Adipocyte (in vitro differentiated cells): ENCODE results near the gene PDE9A.

Source experiments
- DNase-seq: peaks from one replicate; pipeline ENCODE4 v3.0.0-alpha.2; 2015; ENCODE audit warnings: low read depth
- H3K27me3 ChIP-seq: replicated peaks from 2 replicates; pipeline ENCODE4 v1.7.0; 2013; ENCODE audit warnings: mild to moderate bottlenecking, low read length, moderate library complexity; ENCODE audit not compliant: control insufficient read depth, insufficient read depth
- H3K36me3 ChIP-seq: 2 replicates; pipeline ENCODE4 v1.7.0; 2013; ENCODE audit warnings: low read length, mild to moderate bottlenecking, moderate library complexity; ENCODE audit not compliant: control insufficient read depth, insufficient read depth, severe bottlenecking
- H3K4me1 ChIP-seq: 2 replicates; pipeline ENCODE4 v1.7.0; 2013; ENCODE audit warnings: mild to moderate bottlenecking, low read length, moderate library complexity; ENCODE audit not compliant: control insufficient read depth, insufficient read depth
- H3K4me3 ChIP-seq: 2 replicates; pipeline ENCODE4 v1.7.0; 2013; ENCODE audit warnings: mild to moderate bottlenecking, low read length, moderate library complexity
- H3K9ac ChIP-seq: 2 replicates; pipeline ENCODE4 v1.7.0; 2013; ENCODE audit warnings: mild to moderate bottlenecking, low read length, moderate library complexity
- H3K9me3 ChIP-seq: 2 replicates; pipeline ENCODE4 v1.7.0; 2013; ENCODE audit warnings: mild to moderate bottlenecking, low read length, moderate library complexity; ENCODE audit not compliant: control insufficient read depth

PDE9A gene

DNA sequence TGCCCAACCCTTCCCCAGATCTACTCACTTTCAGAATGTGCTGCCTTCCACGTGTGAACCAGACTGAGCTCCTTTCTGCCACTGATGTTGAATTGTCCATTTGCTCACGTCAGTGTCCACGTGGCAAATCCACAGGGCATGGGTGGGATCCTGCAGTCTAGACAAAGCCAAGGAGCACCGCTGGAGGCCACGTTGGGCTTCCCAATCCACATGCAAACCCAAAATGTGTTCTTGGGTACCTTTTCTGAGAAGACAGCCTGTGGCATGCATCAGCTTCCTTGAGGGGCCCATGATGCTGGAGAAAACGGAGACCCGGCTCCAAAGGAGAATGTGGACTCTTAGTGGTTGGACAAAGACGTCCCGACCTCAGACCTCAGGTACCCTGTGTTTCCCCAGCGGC lies 87.6 kb downstream of the PDE9A start:
- H3K4me3 ChIP-seq, result no peak overlapping the region
- H3K36me3 ChIP-seq, result no peaks in the 10 kb centered on the region
- H3K27me3 ChIP-seq, result peaks cover 5% of the 10 kb centered on the region
- DNase-seq, result no peak
- H3K9me3 ChIP-seq, result no peaks in the 10 kb centered on the region
- H3K9ac ChIP-seq, result no peak overlapping the region
- H3K4me1 ChIP-seq, result peaks cover 27% of the 10 kb centered on the region

DNA sequence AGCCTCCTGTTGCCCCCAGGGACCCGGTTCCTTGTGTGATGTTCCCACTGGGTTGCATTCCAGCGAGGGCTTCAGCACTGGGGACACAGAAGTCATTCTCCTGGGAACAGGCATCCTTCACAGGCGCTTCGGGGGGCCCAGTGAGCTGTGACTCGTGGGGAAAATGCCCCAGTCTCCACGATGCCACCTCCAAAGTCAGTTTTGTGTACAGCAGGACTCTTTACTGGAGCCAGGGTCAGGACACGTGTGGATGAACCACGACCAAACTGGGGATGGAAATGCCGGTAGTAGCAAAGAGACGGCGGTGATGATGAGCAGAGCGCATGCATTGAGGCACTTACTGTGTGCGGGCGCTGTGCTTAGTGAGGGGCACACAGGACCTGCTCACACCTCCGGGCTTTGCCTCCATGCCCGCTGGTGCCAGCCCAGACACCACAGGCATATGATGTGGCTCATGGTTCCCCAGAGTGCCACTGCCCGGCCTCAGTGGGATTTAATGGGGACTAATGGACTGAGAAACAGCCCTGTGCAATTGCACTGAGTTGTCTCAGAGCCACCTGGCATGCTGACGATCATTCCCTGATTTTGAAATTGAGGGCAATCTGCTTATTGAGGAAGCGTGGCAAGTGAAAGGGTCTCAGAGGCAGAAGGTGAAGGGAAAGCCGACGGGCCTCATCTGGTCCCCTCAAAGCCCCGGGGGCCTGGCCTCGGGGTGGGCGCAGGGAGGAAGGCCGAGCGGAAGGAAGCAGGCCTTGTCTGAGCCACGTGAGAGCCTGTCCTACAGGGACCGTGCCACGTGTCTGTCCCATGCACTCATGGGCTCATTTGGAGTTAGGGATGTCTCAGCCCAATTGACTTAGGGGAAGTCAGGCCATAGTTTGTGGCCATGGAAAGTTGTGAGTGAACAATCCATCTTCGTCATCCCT lies 91.4 kb downstream of the PDE9A start:
- Histone ChIP-seq H3K27me3 (peaks cover 8% of the 10 kb centered on the region), H3K9me3 (no peaks in the 10 kb centered on the region), H3K4me1 (peaks cover 9% of the 10 kb centered on the region), H3K36me3 (no peaks in the 10 kb centered on the region), H3K9ac (no peak overlapping the region), H3K4me3 (no peak overlapping the region)
- DNase-seq, result no peak

DNA sequence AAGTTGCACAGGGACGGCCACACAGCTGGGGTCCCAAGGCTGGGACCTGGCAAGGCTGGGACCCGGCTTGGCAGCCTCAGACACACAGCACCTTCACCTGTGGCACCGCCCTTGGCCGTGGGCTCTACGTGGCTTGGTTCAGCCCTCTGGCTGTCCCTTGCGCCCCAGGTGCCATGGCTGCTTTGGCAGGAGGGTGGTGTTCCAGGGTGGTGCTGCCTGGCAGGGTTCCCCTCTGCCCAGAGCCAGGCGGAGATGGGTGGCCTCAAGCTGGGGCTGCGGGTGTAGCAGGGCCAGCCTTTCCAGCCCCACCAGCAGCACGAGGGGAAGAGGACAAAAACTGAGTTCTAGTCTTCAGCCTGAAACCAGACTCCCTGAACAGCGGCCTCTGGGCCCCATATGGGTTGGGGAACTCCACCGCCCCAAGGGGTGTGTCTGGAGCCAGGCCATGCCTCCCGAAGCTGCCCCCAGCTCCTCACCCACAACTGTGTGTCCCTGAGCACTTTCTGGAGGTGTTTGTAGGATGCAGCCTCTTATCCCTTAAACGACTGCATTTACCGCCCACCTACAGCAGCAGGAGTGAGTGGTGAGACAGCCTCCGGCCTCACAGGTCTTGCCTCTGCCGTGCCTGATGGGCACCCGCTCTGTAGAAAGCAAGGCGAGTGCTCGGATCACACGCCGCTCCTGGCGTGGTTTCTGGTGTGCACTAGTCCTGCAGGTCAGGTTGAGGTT lies 92.3 kb downstream of the PDE9A start:
- Histone ChIP-seq H3K9ac (no peak overlapping the region), H3K36me3 (no peaks in the 10 kb centered on the region), H3K4me1 (peaks cover 9% of the 10 kb centered on the region), H3K4me3 (no peak overlapping the region), H3K27me3 (peaks cover 8% of the 10 kb centered on the region), H3K9me3 (no peaks in the 10 kb centered on the region)
- no peak for DNase-seq

DNA sequence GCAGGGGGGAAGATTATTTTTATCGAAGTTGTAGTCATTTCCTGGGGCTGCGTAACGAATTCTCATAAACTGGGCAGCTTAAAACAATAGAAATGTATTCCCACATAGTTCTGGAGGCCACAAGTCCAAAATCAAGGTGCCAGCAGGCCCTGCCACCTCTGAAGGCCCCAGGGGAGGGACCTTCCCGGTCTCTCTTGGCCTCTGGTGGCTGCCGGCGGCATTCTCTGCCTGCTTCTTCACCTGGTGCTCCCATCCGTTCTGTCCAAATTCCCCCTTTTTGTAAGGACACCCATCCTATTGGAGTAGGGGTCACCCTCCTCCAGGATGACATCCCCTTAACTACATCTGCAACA lies 92.8 kb downstream of the PDE9A start:
- Histone ChIP-seq H3K4me3 (no peak overlapping the region), H3K27me3 (peaks cover 8% of the 10 kb centered on the region), H3K36me3 (no peaks in the 10 kb centered on the region), H3K4me1 (peaks cover 9% of the 10 kb centered on the region), H3K9ac (no peak overlapping the region), H3K9me3 (no peaks in the 10 kb centered on the region)
- no peak for DNase-seq

DNA sequence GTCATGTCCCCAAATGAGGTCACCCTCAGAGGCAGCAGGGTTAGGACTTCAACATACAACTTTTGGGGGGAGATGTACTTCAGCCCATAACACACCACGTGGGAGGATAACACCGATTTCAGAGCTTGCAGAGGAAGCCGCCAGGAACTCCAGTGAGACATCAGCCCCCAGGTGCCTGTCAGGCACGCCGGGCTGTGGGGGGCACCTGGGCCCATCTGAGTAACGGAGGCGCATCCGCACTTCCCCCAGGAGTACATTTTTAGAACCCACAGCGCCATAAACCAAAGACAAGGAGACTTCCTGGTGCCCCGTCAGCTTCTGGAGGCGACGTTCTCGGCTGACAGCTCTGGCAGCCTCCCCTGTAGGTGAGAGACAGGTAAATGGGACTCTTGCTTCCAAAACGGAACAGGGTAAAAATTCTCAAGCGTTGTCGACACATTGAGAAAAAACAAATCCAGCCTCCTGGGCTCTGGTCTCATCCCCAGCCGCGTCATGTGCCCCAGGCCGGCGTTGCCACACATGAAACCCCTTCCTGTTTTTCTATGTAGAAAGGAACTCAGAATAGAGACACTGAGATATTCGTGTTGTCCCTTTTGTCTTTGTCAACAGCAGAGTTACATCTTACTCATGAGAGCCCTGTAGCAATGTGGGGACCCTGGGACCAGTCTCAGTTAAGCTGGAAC lies 93.3 kb downstream of the PDE9A start:
- peaks cover 5% of the 10 kb centered on the region for H3K4me1 ChIP-seq
- no peak for DNase-seq
- no peaks in the 10 kb centered on the region for H3K9me3 ChIP-seq
- H3K9ac ChIP-seq, result no peak overlapping the region
- H3K27me3 ChIP-seq, result peaks cover 8% of the 10 kb centered on the region
- H3K36me3 ChIP-seq, result no peaks in the 10 kb centered on the region
- H3K4me3 ChIP-seq, result no peak overlapping the region

DNA sequence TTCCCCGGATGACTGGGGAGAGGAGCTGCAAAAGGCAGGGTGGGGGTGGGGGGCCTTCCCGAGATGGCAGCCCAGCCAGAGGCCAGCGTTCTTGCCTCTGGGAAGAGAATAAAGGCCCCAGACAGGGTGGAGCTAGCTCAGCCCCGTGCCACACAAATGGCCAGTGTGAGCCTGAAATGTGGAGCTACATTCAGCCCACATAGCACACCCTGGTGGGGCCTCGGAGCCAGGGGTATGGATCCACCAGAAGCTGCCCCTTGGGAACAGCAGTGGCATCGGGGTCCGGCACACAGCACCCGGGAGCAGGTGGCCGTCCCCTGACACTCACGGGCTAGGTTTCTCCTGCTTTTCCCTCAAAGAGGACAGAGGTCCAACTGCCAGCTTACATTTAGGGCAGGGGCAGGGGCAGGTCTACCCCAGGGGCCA lies 93.9 kb downstream of the PDE9A start:
- Histone ChIP-seq H3K36me3 (no peaks in the 10 kb centered on the region), H3K9ac (no peak overlapping the region), H3K4me1 (no peaks in the 10 kb centered on the region), H3K9me3 (no peaks in the 10 kb centered on the region), H3K4me3 (no peak overlapping the region), H3K27me3 (peaks cover 8% of the 10 kb centered on the region)
- DNase-seq, result no peak

DNA sequence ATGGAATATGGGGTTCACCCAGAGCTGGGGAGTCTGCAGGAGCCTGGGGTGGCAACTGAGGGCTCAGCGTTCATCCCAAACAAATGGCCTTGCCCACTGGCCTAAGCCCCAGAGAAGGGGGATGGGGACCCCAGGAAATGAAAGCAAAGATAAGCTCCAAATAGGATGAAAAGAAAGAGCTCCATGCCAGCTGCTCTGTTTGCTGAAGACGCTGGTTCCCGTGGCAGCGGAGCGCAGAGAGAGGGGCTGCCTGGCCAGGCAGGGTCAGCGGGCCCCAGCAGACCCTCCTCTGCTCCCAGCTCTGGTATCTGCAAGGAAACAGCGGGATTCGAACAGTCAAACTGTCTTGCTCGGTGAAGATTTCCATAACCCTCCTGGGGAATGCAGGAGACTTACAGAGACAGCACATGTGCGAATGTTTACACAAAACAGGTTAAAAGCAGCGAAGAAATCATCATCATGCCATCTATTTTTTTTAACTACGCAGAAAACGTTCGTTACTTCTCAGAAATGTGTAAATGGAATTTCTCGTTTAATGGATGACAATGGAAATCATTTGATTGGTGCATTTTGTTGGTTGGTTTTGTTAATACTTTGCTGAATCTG lies 94.4 kb downstream of the PDE9A start:
- no peaks in the 10 kb centered on the region for H3K4me1 ChIP-seq
- H3K27me3 ChIP-seq, result peaks cover 6% of the 10 kb centered on the region
- DNase-seq, result no peak
- no peaks in the 10 kb centered on the region for H3K36me3 ChIP-seq
- H3K9me3 ChIP-seq, result no peaks in the 10 kb centered on the region
- no peak overlapping the region for H3K4me3 ChIP-seq
- H3K9ac ChIP-seq, result no peak overlapping the region

DNA sequence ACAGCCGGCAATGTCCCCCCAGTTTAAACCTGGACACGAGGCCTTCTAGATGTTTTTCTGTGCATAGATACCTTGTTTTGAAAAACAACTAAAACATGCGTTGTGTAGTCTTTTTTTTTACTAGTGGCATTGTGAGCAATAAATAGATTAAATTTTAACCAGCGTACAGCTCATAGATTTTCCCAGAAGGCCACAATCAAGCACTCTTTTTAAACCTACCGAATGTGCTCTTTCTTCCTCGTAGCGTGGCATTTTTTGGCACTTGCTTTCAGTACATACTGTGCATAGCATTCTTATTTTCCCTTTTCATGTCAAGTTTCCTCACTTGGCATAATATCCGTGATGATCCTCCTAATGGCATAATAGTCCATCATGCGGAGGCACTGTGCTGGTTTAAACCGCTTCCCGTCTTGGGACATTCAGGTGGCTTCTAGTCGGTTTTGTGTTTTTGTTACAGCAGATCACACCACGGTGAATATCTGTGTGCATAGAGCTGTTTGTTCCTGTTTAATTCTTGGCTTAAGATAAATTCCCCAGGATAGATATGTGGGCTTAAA lies 95.3 kb downstream of the PDE9A start:
- no peaks in the 10 kb centered on the region for H3K36me3 ChIP-seq
- H3K27me3 ChIP-seq, result peaks cover 4% of the 10 kb centered on the region
- no peaks in the 10 kb centered on the region for H3K9me3 ChIP-seq
- H3K4me1 ChIP-seq, result no peaks in the 10 kb centered on the region
- no peak overlapping the region for H3K9ac ChIP-seq
- no peak overlapping the region for H3K4me3 ChIP-seq
- no peak for DNase-seq

DNA sequence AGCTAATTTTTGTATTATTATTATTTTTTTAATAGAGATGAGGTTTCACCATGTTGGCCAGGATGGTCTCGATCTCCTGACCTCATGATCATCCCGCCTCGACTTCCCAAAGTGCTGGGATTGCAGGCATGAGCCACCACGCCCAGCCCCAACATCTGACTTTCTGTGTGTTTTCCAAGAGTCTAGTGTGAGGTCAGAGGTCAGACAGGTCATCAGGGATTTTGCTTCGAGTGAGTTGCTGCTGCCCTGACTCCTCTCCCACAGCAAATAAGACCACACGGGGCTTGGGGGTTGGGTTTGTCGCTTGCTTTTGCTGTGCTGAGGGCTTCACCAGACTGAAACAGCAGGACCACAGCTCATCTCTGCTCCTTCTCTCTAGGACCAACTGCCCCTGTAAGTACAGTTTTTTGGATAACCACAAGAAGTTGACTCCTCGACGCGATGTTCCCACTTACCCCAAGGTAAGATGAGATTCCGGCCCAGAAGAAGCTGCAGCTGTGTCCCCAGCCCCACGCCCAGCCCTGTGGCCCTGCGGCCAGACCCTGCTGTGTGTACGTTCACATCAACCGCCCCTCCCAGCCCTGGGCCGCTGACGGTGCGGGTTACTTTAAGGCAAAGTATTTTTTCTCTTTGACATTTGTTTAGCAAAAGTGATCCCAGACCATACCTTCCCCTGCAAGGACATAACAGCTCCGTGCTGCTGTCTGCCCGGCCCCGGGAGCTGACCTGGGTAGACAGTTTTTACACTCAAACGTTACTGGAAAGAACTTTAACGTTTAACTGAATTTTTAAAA lies 97.5 kb downstream of the PDE9A start:
- DNase-seq, result no peak
- Histone ChIP-seq H3K4me3 (no peak overlapping the region), H3K9ac (no peak overlapping the region), H3K27me3 (peaks cover 9% of the 10 kb centered on the region), H3K36me3 (no peaks in the 10 kb centered on the region), H3K4me1 (no peaks in the 10 kb centered on the region), H3K9me3 (no peaks in the 10 kb centered on the region)

DNA sequence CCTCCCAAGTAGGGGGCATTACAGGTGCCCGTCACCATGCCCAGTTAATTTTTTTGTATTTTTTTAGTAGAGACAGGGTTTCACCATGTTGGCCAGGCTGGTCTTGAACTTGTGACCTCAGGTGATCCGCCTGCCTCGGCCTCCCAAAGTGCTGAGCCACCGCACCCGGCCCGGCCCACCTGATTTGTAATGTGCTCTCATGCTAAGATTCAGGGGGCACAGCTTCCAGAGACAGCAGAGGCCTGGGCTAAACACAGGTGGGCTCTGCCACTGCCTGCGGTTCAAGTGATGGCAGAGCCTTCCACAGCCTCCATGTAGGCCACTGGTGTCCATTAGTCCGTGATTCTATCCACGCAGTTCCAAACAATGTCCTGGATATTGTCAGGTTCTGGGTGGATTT lies 98.4 kb downstream of the PDE9A start:
- H3K9me3 ChIP-seq, result no peaks in the 10 kb centered on the region

More for the DNA sequence above, 98.4 kb downstream of the PDE9A start:
- Histone ChIP-seq H3K9ac (no peak overlapping the region), H3K27me3 (peaks cover 9% of the 10 kb centered on the region), H3K36me3 (no peaks in the 10 kb centered on the region), H3K4me1 (no peaks in the 10 kb centered on the region), H3K4me3 (no peak overlapping the region)
- DNase-seq, result no peak
